ENCODE results near the gene NBL1. TPM values are rescaled to one million over a fixed set of nuclear protein-coding genes. Genes with fewer than 3 reads are reported as not detected.

The NBL1 gene
- total and polyA plus RNA-seq, 10 of the 15 experiments (the other 5 are each of a cell fraction or from before 2014, with no cell fraction given) = 0.13 to 2.4 (median 0.81) TPM; not detected in 1

GRCh38 chr1:19596714-19597495, 47.2 kb upstream of the NBL1 start (continued):
- TF ChIP-seq IRF5 (IDR thresholded peaks at IDR 0.05; ENCODE audit: borderline replicate concordance) (peak; percentile 92), ZNF217 (IDR thresholded peaks at IDR 0.05) (no peak), PML (IDR thresholded peaks at IDR 0.05; ENCODE audit: low read length) (peak; percentile 78; the same call in 1 of the 2 replicates), DPF2 (IDR thresholded peaks at IDR 0.05) (peak; percentile 83), ZNF687 (IDR thresholded peaks at IDR 0.05) (peak; percentile 38; the same call in 1 of the 2 replicates), EGR1 (IDR thresholded peaks at IDR 0.05; ENCODE audit: borderline replicate concordance in 1 of 2, low read depth in 2 of 2, low read length in 2 of 2) (peak in 1 of 2 experiments; percentile 82; a peak in 2 of 3 replicates), EP300 (IDR thresholded peaks at IDR 0.05; ENCODE audit: borderline replicate concordance in 1 of 2, control insufficient read depth in 1 of 2, low read depth in 2 of 2, low read length in 2 of 2) (peak; percentile 55 to 58; a peak in 3 of 4 replicates), POLR2A (IDR thresholded peaks at IDR 0.05; ENCODE audit: low read depth, low read length) (peak; percentile 89), NFYB (IDR thresholded peaks at IDR 0.05; ENCODE audit: insufficient read depth, low read depth, low read length) (peak; percentile 39; the same call in 1 of the 2 replicates), ZNF622 (IDR thresholded peaks at IDR 0.05) (no peak), BACH1 (IDR thresholded peaks at IDR 0.05; ENCODE audit: borderline replicate concordance) (peak; percentile 54), CREM (IDR thresholded peaks at IDR 0.05; ENCODE audit: low read depth) (peak; percentile 89), EZH2 (IDR thresholded peaks at IDR 0.05; ENCODE audit: borderline replicate concordance, control insufficient read depth, low read depth, low read length) (no peak), BCL3 (IDR thresholded peaks at IDR 0.05; ENCODE audit: borderline replicate concordance, insufficient read depth, low read depth, low read length, poor library complexity, severe bottlenecking) (no peak), POU2F2 (IDR thresholded peaks at IDR 0.05; ENCODE audit: borderline replicate concordance, low read depth, low read length) (peak; percentile 50; the same call in 1 of the 3 replicates), HDGF (IDR thresholded peaks at IDR 0.05) (0 out of 2 replicates have a peak, but pooled peaks have one; percentile 16), TCF3 (IDR thresholded peaks at IDR 0.05; ENCODE audit: borderline replicate concordance, insufficient read depth, low read depth, low read length) (0 out of 2 replicates have a peak, but pooled peaks have one; percentile 28), CEBPZ (IDR thresholded peaks at IDR 0.05; ENCODE audit: low read depth, low read length) (no peak), NFIC (IDR thresholded peaks at IDR 0.05; ENCODE audit: low read depth, low read length) (no peak)

Data from GM12878 (cell line).